Endothelial cell (in vitro differentiated cells): ENCODE data around the gene TSGA10. TPM values are rescaled to one million over a fixed set of nuclear protein-coding genes. Genes with fewer than 3 reads are reported as not detected.
"Not testable (repeated sequence)": the region's sequence is repeated elsewhere in the genome, so short reads cannot be mapped to it uniquely, and the experiment has no call there.

Source experiments
- DNase-seq: peaks from one replicate; pipeline ENCODE4 v3.0.0; 2021; ENCODE audit warnings: low spot score
- H3K27ac Mint-ChIP-seq: one replicate; pipeline ENCODE4 v1.8.0; 2021; ENCODE audit warnings: mixed read lengths, inconsistent platforms; ENCODE audit not compliant: unreplicated experiment
- H3K27me3 Mint-ChIP-seq: one replicate; pipeline ENCODE4 v1.8.0; 2021; ENCODE audit warnings: mild to moderate bottlenecking, moderate library complexity, mixed read lengths, inconsistent platforms; ENCODE audit not compliant: unreplicated experiment
- H3K36me3 Mint-ChIP-seq: one replicate; pipeline ENCODE4 v1.8.0; 2021; ENCODE audit warnings: mild to moderate bottlenecking, low read depth, mixed read lengths, inconsistent platforms; ENCODE audit not compliant: unreplicated experiment
- H3K4me1 Mint-ChIP-seq: one replicate; pipeline ENCODE4 v1.8.0; 2021; ENCODE audit warnings: mild to moderate bottlenecking, mixed read lengths, inconsistent platforms; ENCODE audit not compliant: unreplicated experiment
- H3K4me3 Mint-ChIP-seq: one replicate; pipeline ENCODE4 v1.8.0; 2021; ENCODE audit warnings: mild to moderate bottlenecking, mixed read lengths, inconsistent platforms; ENCODE audit not compliant: unreplicated experiment
- H3K9me3 Mint-ChIP-seq: one replicate; pipeline ENCODE4 v1.8.0; 2021; ENCODE audit warnings: mixed read lengths, inconsistent platforms; ENCODE audit not compliant: unreplicated experiment
- total RNA-seq: library from RNA; stranded (reverse); fragmentation: NEBNext Ultra II Directional; extraction: Animal tissue kit (Norgen Biotek cat#: 25700); gene quantifications from one replicate; pipeline ENCODE4 v1.2.1, GENCODE V29; 2021; ENCODE audit not compliant: unreplicated experiment
- TF ChIP-seq, protein P1 (sequence below): fragments of 200-600 bp; sonication (generic); IDR thresholded peaks from one replicate; pipeline ENCODE4 v1.5.0; 2021; ENCODE audit warnings: antibody characterized with exemption; ENCODE audit not compliant: unreplicated experiment

The TSGA10 gene
- total RNA-seq, 1 donor from 2014 or later: 4.2 TPM

DNA sequence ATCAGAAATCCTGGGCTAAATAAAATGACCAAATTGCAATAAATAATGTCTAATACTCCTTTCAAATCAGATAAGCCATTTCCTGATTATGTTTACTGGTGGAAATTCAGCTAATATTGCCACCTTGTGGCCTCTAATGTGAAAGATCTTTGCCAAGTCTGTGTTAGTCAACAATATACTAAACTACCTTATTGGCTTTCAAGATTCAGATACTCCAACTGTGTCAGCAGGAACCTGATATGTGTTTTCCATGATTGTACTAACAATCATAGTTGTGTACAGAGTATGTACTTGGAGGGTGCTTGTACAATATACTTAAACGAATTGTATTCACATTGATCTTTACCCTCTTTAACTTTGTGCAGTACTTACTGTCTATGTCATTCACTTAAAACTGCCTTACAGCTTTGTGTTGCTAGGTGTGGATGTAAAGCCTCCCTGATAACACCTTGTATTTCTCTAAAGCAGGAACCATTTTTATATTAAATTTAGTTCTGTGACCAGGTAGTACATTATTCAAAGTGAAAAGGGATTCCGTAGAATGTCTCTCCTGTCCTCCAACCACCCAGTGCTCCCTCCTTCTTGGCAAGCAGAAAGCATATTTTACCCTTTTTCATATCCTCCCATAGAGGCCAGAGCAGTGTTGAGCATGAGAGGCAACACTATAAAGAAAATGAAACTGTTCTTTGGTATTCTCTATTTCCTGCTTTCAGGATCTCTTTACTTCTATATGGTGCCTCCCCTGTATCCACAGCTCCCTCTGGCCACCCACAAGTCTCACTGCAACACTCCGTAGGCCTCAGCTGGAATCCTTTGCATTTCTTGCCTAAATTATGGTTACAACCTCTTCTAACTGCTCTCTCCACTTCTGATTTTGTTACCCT is 88.4 kb downstream of the TSGA10 start:
- H3K9me3 Mint-ChIP-seq: no peaks in the 10 kb centered on the region
- no peak overlapping the region for H3K27ac Mint-ChIP-seq
- no peaks in the 10 kb centered on the region for H3K27me3 Mint-ChIP-seq
- DNase-seq: peak; percentile 20
- H3K4me3 Mint-ChIP-seq: no peak overlapping the region
- H3K36me3 Mint-ChIP-seq: no peaks in the 10 kb centered on the region
- TF ChIP-seq, protein P1, sequence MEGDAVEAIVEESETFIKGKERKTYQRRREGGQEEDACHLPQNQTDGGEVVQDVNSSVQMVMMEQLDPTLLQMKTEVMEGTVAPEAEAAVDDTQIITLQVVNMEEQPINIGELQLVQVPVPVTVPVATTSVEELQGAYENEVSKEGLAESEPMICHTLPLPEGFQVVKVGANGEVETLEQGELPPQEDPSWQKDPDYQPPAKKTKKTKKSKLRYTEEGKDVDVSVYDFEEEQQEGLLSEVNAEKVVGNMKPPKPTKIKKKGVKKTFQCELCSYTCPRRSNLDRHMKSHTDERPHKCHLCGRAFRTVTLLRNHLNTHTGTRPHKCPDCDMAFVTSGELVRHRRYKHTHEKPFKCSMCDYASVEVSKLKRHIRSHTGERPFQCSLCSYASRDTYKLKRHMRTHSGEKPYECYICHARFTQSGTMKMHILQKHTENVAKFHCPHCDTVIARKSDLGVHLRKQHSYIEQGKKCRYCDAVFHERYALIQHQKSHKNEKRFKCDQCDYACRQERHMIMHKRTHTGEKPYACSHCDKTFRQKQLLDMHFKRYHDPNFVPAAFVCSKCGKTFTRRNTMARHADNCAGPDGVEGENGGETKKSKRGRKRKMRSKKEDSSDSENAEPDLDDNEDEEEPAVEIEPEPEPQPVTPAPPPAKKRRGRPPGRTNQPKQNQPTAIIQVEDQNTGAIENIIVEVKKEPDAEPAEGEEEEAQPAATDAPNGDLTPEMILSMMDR: peak; percentile 46
- H3K4me1 Mint-ChIP-seq: no peaks in the 10 kb centered on the region

DNA sequence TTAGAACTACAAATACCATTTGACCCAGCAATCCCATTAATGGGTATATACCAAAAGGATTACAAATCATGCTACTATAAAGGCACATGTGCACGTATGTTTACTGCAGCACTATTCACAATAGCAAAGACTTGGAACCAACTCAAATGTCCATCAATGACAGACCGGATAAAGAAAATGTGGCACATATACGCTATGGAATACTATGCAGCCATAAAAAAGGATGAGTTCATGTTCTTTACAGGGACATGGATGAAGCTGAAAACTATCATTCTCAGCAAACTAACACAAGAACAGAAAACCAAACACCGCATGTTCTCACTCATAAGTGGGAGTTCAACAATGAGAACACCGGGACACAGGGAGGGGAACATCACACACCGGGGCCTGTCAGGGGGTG is 105.6 kb downstream of the TSGA10 start:
- H3K4me3 Mint-ChIP-seq, H3K36me3 Mint-ChIP-seq, H3K27me3 Mint-ChIP-seq, DNase-seq, H3K9me3 Mint-ChIP-seq, H3K4me1 Mint-ChIP-seq, H3K27ac Mint-ChIP-seq: not testable (repeated sequence)

- DNase-seq, H3K36me3 Mint-ChIP-seq, H3K4me1 Mint-ChIP-seq, H3K4me3 Mint-ChIP-seq, H3K9me3 Mint-ChIP-seq, H3K27me3 Mint-ChIP-seq: not testable (repeated sequence)
- H3K27ac Mint-ChIP-seq: peak overlapping the region; percentile 85
Measured at GRCh38 chr2:99040736-99041300, 113.9 kb downstream of the TSGA10 start.

- TF ChIP-seq, protein P1: no peak
- Mint-ChIP-seq H3K36me3 (no peaks in the 10 kb centered on the region), H3K4me3 (no peak overlapping the region), H3K9me3 (no peaks in the 10 kb centered on the region), H3K27ac (no peak overlapping the region), H3K4me1 (peaks cover 7% of the 10 kb centered on the region), H3K27me3 (no peaks in the 10 kb centered on the region)
- no peak for DNase-seq
Measured at GRCh38 chr2:99035920-99036319, 118.8 kb downstream of the TSGA10 start.

DNA sequence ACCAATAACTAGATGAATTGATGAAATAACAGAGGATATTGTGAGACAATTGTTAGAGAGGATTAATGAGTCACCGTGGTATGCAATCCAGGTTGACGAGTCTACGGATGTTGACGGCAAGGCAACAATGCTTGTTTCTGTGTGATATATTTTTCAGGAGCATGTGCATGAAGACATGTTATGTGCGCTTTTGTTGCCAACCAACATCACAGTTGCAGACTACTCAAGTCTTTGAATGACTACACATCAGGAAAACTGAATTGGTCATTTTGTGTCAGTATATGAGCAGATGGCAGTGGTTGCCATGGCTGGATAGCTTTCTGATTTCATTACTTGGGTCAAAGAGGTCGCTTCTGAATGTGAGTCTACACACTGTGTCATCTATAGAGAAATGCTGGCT is 122.0 kb downstream of the TSGA10 start:
- no peak overlapping the region for H3K4me3 Mint-ChIP-seq
- H3K36me3 Mint-ChIP-seq: no peaks in the 10 kb centered on the region
- H3K27me3 Mint-ChIP-seq: no peaks in the 10 kb centered on the region
- H3K27ac Mint-ChIP-seq: no peak overlapping the region
- TF ChIP-seq, protein P1: no peak
- H3K4me1 Mint-ChIP-seq: no peaks in the 10 kb centered on the region
- no peaks in the 10 kb centered on the region for H3K9me3 Mint-ChIP-seq
- DNase-seq: no peak

DNA sequence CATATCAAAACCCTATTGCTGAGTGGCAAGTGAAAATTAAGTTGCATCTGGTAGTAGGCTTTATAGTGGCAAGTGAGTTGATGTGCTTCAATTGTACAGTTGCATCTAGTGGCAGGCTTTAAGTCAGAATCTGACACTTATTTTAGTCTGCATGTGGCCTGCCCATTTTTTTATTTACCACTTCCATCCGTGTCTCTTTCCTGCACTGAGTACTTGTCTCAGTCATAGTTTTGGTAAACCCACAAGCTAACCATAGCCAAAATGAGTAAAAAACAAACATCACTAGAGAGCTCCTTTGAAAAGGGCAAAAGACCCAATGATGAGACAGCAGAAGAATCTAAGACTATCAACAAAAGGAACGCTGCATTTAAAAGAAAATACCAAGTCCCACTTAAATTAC is 122.7 kb downstream of the TSGA10 start:
- Mint-ChIP-seq H3K9me3 (no peaks in the 10 kb centered on the region), H3K4me3 (no peak overlapping the region), H3K27me3 (no peaks in the 10 kb centered on the region), H3K36me3 (no peaks in the 10 kb centered on the region), H3K27ac (no peak overlapping the region), H3K4me1 (no peaks in the 10 kb centered on the region)
- no peak for DNase-seq
- TF ChIP-seq, protein P1: no peak
